GM19099 (cell line): Measurements from ENCODE around the gene SCARB2.

Experiments used
- POLR2A ChIP-seq: IDR thresholded peaks from 3 replicates; pipeline ENCODE4 v1.6.1; 2011; ENCODE audit warnings: low read depth; ENCODE audit not compliant: insufficient read length; ENCODE audit errors: extremely low read depth

SCARB2 gene, protein sequence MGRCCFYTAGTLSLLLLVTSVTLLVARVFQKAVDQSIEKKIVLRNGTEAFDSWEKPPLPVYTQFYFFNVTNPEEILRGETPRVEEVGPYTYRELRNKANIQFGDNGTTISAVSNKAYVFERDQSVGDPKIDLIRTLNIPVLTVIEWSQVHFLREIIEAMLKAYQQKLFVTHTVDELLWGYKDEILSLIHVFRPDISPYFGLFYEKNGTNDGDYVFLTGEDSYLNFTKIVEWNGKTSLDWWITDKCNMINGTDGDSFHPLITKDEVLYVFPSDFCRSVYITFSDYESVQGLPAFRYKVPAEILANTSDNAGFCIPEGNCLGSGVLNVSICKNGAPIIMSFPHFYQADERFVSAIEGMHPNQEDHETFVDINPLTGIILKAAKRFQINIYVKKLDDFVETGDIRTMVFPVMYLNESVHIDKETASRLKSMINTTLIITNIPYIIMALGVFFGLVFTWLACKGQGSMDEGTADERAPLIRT

DNA sequence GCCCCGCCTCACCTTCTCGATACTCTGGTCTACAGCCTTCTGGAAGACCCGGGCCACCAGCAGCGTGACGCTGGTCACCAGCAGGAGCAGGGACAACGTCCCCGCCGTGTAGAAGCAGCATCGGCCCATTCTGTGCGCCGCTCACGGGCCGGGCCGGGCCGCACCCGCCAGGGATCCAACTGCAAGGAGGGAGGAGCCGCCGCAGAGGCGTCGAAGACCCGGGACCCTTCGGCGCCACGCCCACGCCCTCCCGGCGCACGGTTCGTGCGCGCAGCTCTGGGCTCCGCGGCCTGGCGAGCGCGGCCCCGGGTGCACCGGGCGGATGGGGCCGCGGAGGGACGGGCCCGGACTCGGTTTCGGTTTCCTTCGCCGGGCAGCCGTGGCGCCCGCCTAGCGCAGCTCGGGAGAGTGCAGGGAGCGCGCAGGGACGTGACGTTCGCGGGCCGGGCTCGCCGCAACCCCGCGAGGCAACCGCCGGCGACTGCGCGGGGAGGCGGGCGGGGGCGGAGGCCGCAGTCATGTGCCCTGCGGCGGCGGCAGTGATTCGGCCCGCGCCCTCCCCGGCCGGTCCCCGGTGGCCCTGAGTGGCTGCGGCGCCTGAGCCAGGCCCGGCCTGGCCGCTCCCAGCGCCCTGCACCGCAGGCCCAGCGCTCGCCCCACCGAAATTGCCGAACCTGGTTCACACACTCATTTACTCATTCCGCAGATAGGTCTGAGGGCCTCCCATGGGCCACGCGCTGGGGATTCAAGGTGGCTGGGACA lies at the start of gene SCARB2:
TSS of gene SCARB2 (minus strand) at position 410 of the 762 bp plus-strand sequence. CDS start at position 129, 281 bp downstream.
- TF ChIP-seq POLR2A, result peak; percentile 63

DNA sequence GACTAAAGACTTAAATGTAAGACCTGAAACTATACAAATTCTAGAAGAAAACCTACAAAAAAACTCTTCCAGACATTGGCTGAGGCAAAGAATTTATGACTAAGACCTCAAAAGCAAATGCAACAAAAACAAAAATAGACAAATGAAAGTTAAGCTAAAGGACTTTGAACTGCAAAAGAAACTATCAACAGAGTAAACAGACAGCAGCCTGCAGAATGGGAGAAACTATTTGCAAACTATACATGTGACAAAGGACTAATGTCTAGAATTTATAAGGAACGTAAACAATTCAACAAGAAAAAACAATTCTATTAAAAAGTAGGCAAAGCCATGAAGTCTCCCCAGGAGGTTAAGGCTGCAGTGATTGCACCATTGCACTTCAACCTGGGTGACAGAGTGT lies 46.9 kb upstream of the SCARB2 start:
- no peak for TF ChIP-seq POLR2A

DNA sequence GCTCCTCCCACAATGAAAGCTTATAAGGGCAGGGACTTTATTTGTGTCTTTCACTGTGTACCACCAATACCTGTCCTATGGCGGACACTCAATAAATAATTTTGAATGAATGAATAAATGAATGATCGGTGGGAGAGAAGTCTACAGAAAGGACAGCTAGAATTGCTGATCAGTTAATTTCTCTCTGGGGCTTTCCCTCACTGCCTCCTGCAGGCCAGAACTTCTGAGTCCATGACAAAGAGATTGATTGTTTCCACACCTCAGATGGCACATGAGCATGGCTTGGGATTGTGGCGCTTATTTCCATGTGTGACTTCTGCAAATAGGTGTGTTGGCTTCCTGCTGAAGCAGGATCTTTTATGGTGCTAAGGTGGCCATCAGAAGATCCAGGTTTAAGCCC lies 44.2 kb upstream of the SCARB2 start:
- no peak for TF ChIP-seq POLR2A

DNA sequence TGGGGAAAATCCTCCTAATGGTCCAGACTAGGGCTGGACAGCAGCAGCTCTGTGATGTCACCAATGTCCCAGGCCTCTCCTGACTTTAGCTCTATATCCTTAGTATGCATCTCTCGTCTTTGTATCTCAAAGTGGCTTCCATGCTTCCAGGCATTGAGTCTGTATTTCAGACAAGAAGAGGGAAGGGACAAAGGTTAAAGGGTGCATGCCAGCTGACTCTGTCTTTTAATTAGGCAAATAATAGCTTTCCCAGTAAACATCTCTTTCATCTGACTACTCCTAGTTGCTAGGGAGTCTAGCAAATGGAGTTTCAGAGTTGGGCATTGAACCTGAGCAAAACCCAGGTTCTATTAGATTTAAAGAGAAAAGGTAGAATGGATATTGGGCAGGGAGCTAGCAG lies 43.3 kb upstream of the SCARB2 start:
- TF ChIP-seq POLR2A, result no peak

DNA sequence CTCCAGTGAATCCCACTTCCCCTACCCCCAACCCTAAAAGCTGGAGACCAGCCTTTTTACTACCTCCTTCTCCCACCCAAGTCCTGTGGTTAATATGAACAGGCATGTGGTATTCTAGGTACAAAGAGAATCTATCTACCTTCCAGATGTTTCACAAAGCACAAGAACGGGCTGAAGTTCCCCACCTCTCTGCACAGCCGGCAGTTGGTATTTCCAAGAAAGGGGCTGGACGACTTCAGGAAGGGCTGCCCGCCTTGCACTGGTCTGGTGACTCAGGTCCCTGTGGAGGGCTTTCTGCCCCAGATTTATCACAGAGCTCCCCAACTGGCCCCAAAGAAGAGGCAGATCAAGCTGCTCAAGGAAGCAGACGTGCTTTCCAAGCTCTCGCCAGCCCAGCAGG lies 42.4 kb upstream of the SCARB2 start:
- TF ChIP-seq POLR2A, result no peak

DNA sequence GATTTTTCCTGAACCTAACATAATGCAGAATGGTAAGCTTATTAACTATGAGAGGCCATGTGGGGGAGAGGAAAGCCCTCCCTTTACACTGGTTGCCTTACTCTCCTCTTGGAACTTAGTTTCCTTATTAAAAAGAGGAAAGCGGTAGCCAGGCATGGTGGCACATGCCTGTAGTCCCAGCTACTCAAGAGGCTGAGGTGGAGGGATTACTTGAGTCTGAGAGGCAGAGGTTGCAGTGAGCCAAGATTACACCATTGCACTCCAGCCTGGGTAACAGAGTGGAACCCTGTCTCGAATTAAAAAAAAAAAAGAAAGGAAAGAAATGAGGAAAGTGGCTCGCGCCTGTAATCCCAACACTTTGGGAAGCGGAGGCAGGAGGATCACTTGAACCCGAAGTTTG lies 39.9 kb upstream of the SCARB2 start:
- TF ChIP-seq POLR2A, result no peak

DNA sequence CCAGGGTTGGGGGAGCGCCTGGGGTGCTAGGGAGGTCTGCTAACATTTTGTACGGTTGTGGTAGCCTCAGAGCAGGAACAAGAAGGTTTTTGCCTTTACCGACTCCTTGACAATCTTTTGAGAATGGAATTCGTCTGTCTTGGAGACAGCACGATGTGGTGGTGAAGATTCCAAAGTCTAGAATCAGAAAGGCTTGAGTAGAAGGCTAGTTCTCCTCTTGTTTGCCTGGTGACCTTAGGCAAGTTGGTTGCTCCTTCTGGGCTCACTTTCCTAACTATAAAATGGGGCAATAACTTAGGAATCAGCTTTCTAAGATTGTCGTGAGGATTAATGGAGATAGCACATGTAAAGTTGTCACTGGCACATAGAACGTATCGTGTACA lies 38.6 kb upstream of the SCARB2 start:
- TF ChIP-seq POLR2A, result no peak

DNA sequence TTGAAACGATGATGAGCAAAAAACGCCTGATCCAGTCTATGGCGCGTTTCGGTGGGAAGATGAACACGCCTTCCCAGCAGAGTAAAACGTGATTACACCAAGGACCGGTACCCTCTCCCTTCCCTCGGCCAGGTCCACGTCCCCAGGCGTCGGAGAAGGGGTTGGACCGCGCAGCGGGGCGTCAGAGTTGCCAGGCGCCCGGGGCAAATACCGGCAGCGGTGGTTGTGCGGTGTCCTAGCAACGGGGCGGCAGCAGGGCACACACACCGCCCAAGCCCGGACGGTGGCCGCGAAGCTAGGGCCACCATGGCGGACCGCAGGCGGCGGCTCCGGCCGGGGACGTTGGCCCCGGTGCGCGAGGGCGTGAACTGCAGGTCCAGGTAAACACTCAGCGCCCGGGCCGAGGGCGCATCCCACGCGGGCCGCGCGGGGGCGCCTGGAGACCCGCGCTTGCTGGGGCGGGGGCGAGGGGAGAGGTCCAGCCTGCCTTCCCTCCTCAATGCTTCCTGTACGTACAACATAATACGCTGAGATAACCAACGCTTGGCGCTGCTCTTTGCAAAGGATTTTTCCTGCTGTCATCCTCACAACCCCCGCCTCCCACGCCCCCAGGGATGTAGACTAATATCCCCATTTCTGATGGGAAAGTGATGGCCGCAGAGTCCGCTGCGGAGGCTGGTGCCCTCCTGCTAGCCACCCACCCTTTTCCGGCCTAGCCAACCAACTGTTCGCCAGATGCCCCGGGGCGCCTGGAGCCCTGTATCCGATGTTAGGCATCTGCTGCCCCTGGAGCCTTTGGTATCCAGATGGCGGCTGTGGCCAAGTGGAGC lies 38.0 kb upstream of the SCARB2 start, which contains the start of gene FAM47E:
TSS of gene FAM47E (plus strand) at position 281 of the 830 bp plus-strand sequence. CDS start at position 307, 26 bp downstream.
- no peak for TF ChIP-seq POLR2A

DNA sequence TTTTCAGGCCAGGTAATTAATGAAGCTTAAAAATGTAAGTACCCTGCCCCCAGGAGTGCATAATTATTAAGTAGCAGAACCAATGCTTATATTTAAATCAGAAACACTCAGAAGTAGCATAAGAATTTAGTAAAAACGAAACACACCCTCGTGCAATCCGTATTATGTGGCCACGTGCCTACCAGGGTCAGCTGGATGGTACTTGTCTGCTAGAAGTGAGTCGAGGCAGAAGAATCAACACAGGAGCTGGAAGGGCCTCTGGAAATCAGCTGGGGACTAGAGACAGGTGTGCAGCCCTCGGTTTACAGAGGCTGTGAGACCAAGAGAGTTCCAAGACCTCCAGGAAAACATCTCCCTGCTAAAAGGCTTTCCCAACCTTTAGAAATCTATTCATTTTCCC lies 37.3 kb upstream of the SCARB2 start:
- TF ChIP-seq POLR2A, result no peak

DNA sequence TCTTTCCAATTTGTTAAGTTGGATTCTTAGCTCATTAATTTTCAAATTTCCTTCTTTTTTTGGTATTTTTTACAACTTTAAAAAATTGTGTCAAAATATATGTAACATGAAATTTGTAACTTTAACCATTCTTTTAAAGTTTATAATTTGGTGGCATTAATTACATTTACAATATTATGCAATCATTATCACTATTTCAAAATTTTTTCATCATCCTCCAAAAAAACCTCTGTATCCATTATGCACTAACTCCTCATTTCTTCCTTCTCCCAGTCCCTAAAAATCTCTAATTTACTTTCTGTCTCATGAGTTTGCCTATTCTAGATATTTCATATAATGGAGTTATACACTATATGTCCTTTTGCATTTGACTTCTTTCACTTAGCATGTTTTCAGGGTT lies 33.2 kb upstream of the SCARB2 start:
- no peak for TF ChIP-seq POLR2A

DNA sequence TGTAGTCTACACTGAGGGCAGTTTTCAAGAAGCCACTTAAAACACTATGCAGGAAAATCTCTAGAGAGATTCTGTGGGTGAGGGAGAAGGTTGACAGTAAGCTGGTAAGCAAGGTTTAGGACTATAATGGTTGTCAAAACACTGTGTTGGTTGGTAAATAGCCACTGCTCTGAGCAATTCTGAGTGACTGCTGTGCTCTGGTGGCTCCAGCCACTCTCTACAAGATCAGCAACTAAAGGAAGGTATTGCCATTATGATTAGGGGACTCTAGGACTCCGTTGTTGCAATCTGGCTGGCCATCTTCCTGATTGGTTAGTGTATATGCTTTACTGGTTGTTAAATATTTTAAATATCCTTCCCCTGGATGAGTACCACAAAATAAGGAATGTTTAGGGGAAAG lies 32.4 kb upstream of the SCARB2 start:
- no peak for TF ChIP-seq POLR2A

DNA sequence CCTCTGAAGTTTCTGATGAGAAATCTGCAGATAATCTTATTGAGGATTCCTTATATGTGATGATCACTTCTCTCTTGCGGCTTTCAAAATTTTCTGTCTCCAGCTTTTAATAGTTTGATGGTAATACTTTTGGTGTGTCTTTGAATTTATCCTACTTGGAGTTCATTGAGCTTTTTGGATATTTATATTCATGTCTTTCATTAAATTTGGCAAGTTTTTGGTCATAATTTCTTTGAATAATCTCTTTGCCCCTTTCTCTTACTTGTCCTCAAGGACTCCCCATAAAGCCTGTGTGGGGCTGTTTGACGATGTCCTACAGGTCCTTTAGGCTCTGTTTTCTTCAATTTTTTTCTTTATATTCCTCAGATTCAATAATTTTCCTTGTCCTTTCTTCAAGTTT lies 26.6 kb upstream of the SCARB2 start:
- no peak for TF ChIP-seq POLR2A

DNA sequence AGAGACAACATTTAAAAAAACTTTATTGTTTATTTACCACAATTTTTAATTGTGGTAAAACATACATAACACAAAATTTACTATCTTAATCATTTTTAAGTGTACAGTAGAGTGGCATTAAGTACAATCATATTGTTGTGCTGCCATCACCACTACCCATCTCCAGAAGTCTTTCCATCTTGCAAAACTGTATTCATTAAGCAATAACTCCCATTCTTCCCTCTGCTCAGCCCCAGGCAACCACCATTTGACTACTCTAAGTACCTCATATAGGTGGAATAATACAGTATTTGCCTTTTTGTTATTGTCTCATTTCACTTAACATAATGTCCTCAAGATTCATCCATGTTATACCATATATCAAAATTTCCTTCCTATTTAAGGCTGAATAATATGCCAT lies 25.1 kb upstream of the SCARB2 start:
- TF ChIP-seq POLR2A, result no peak

DNA sequence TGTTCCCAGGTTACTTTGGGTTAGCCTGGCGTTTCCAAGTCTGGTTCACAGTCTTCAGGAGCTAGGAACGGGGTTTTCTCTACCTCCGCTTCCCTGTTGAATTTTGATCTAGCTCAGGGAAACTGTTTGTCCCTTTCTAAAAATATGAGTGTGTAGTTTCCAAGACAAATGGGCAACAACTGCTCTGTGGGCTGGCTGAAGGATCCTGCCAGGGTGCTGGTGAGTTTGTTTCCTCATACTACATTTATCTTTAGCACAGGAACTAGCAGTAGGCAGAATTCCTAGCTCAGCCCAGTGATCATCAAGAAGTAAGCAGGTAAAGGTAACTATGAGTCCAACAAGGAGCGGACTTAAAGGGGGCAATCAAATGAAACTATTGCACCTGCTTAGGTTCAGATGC lies 24.6 kb upstream of the SCARB2 start:
- no peak for TF ChIP-seq POLR2A

DNA sequence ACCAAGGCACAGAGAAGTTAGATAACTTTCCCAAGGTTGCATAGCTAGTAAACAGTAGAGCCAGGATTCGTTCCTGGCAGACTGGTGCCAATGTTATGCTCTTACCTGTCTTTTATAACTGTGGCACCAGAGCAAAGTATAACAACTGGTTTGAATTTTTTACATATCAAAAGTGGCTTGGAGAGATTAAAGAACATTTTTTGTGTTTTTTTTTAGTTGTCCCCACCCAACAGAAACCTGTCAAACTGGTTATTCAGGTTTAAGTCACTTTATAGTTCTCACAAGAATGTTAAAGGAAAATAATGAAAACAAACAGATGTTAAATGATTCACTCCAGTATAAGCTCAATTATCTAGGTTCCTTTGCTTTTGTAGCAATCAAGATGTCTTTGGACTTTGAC lies 22.3 kb upstream of the SCARB2 start:
- TF ChIP-seq POLR2A, result no peak
